Gastroesophageal sphincter (tissue), 3 donors: Measurements from ENCODE around the gene SDK1.

Experiments used
- CTCF ChIP-seq, 4 experiments: fragments of 200-600 bp in 2 of 4; fragments of 450-650 bp in 2 of 4; sonication (generic) in 1 of 4; IDR thresholded peaks; one replicate each; pipeline ENCODE4 v1.5.1; 2017 to 2019; ENCODE audit warnings: antibody characterized with exemption in 4 of 4, mild to moderate bottlenecking in 2 of 4, moderate library complexity in 2 of 4
- EP300 ChIP-seq: sonication (generic); formaldehyde crosslinking; IDR thresholded peaks from one replicate; pipeline ENCODE4 v1.6.1; 2017; ENCODE audit warnings: antibody characterized with exemption, mild to moderate bottlenecking
- POLR2A ChIP-seq, 2 donors: fragments of 450-650 bp; IDR thresholded peaks; one replicate each; pipeline ENCODE4 v1.6.1; 2017; ENCODE audit warnings: antibody characterized with exemption in 2 of 2, mild to moderate bottlenecking in 2 of 2, moderate library complexity in 1 of 2
- POLR2AphosphoS5 ChIP-seq: sonication (generic); formaldehyde crosslinking; IDR thresholded peaks from one replicate; pipeline ENCODE4 v1.6.1; 2017; ENCODE audit warnings: antibody characterized with exemption

DNA sequence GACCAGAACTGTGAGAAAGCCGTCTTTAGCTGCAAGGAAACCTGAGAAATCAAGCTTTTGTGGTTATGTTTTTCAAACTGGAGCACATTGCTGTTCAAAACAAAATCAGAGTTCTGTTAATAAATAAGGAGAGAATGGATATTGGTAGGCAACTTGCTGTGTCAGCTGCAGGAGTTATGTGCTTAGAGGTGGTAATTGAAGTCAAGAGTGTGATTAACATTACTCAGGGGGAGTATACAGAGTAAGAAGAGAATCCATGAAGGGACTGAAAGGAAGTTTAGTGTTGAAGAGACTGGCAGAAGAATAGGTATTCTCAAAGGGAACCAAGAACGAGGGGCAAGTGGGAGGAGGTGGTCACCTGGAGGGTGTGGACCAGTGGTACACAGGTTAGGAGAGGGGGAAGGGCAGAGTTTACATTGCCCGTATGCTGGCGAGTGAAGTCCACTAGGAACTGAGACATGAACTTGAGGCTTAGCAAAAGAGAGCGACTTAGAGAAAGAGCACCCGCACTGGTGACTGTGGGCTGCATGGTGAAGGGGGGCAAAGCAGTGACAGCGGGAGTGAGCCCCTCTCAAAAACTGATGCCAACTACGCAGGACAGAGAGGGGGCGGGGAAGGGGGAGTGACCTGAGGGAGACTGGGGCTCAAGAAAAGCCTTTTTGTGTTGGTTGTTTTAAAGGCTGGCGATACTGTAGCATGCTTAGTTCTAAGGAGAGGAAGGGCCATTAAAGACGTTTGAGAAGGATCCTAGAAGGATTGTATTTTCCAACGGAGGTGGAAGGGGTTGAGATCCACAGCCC, 80.0 kb downstream of the SDK1 start:
- TF ChIP-seq POLR2AphosphoS5 (no peak), CTCF (IDR thresholded peaks at IDR 0.05) (no peak), POLR2A (IDR thresholded peaks at IDR 0.05) (no peak), EP300 (no peak)
